CD4-positive, CD25-positive, alpha-beta regulatory T cell (primary cell): Measurements from ENCODE around the gene NALCN. TPM values are rescaled to one million over a fixed set of nuclear protein-coding genes. Genes with fewer than 3 reads are reported as not detected.

ENCODE experiments used
- ATAC-seq, 2 donors: fragments of 150-1000 bp; cut with Tn5 transposase; one replicate each; pipeline ENCODE4 v1.10.0; 2021; ENCODE audit warnings: low read depth in 2 of 2, moderate number of reproducible peaks in 2 of 2, moderate library complexity in 1 of 2
- DNase-seq, 3 donors: peaks; one replicate each; pipeline versions ENCODE4 v3.0.0 to v3.0.0-alpha.2; 2012 to 2022; ENCODE audit warnings: mixed read lengths in 1 of 3
- H3K27ac ChIP-seq: one replicate; pipeline ENCODE4 v1.7.0; 2013; ENCODE audit warnings: mild to moderate bottlenecking, low read length; ENCODE audit not compliant: insufficient read depth, poor library complexity, severe bottlenecking
- H3K27me3 ChIP-seq: one replicate; pipeline ENCODE4 v1.7.0; 2013; ENCODE audit warnings: low read length; ENCODE audit not compliant: control insufficient read depth, insufficient read depth
- H3K36me3 ChIP-seq: one replicate; pipeline ENCODE4 v1.7.0; 2013; ENCODE audit warnings: mild to moderate bottlenecking, low read length, moderate library complexity; ENCODE audit not compliant: control insufficient read depth, insufficient read depth
- H3K4me1 ChIP-seq: 2 replicates; pipeline ENCODE4 v1.7.0; 2013; ENCODE audit warnings: mild to moderate bottlenecking, low read length; ENCODE audit not compliant: insufficient read depth, control insufficient read depth, poor library complexity, severe bottlenecking
- H3K4me3 ChIP-seq: one replicate; pipeline ENCODE4 v1.7.0; 2013; ENCODE audit warnings: low read depth, mild to moderate bottlenecking, low read length, moderate library complexity
- H3K9me3 ChIP-seq, 2 experiments: 1 replicate in 1 of 2; 2 replicates in 1 of 2; pipeline ENCODE4 v1.7.0; 2013; ENCODE audit warnings: low read length in 2 of 2, mild to moderate bottlenecking in 1 of 2, moderate library complexity in 1 of 2; ENCODE audit not compliant: control insufficient read depth in 2 of 2
- H3K27ac Mint-ChIP-seq, 3 donors: one replicate each; pipeline ENCODE4 v1.8.0; 2020 to 2022; ENCODE audit warnings: mild to moderate bottlenecking in 3 of 3, mixed read lengths in 3 of 3, moderate library complexity in 2 of 3
- H3K27me3 Mint-ChIP-seq: one replicate; pipeline ENCODE4 v1.8.0; 2022; ENCODE audit warnings: mild to moderate bottlenecking, mixed read lengths
- H3K36me3 Mint-ChIP-seq: one replicate; pipeline ENCODE4 v1.8.0; 2020; ENCODE audit warnings: mixed read lengths
- H3K4me1 Mint-ChIP-seq, 4 donors: one replicate each; pipeline ENCODE4 v1.8.0; 2020 to 2022; ENCODE audit warnings: mixed read lengths in 4 of 4, mild to moderate bottlenecking in 1 of 4
- H3K4me3 Mint-ChIP-seq, 4 donors: one replicate each; pipeline ENCODE4 v1.8.0; 2020 to 2022; ENCODE audit warnings: mild to moderate bottlenecking in 4 of 4, mixed read lengths in 4 of 4, moderate library complexity in 3 of 4
- H3K9me3 Mint-ChIP-seq, 7 donors: one replicate each; pipeline ENCODE4 v1.8.0; 2020 to 2022; ENCODE audit warnings: mixed read lengths in 7 of 7, mild to moderate bottlenecking in 3 of 7, moderate library complexity in 2 of 7
- polyA plus RNA-seq, 4 donors: library from polyadenylated mRNA; unstranded; fragments of 300-500 nt; fragmentation: Illumina TruSeq; gene quantifications; one replicate each; pipeline ENCODE4 v1.2.3, GENCODE V29; 2021
- total RNA-seq: library from RNA; stranded (reverse); gene quantifications from one replicate; pipeline ENCODE4 v1.2.3, GENCODE V29; 2022

NALCN gene
- total and polyA plus RNA-seq, 5 donors from 2014 or later: not detected

- DNase-seq (no peak), ATAC-seq (no peak)
- Mint-ChIP-seq H3K36me3 (no peaks in the 10 kb centered on the region), H3K9me3 (peaks cover 0 to 2% (median 0%) of the 10 kb centered on the region in 7 donors), H3K4me1 (no peaks in the 10 kb centered on the region), H3K4me3 (no peak overlapping the region), H3K27ac (no peak overlapping the region), H3K27me3 (no peaks in the 10 kb centered on the region)
- H3K4me1 ChIP-seq: no peaks in the 10 kb centered on the region
- no peaks in the 10 kb centered on the region for H3K36me3 ChIP-seq
- no peak overlapping the region for H3K27ac ChIP-seq
- H3K4me3 ChIP-seq: no peak overlapping the region
- H3K27me3 ChIP-seq: no peaks in the 10 kb centered on the region
- no peaks in the 10 kb centered on the region for H3K9me3 ChIP-seq
Measured at GRCh38 chr13:101238555-101238954, 177.8 kb downstream of the NALCN start.

- H3K27ac Mint-ChIP-seq: no peak overlapping the region
- H3K36me3 Mint-ChIP-seq: no peaks in the 10 kb centered on the region
- no peaks in the 10 kb centered on the region for H3K27me3 Mint-ChIP-seq
- H3K4me1 ChIP-seq: no peaks in the 10 kb centered on the region
- no peaks in the 10 kb centered on the region for H3K27me3 ChIP-seq
- DNase-seq (no peak), ATAC-seq (no peak)
- no peaks in the 10 kb centered on the region for H3K36me3 ChIP-seq
- no peaks in the 10 kb centered on the region for H3K9me3 ChIP-seq
- no peak overlapping the region for H3K4me3 ChIP-seq
- H3K4me1 Mint-ChIP-seq: no peaks in the 10 kb centered on the region
- no peak overlapping the region for H3K27ac ChIP-seq
- H3K9me3 Mint-ChIP-seq: peaks cover 0 to 5% (median 0%) of the 10 kb centered on the region in 7 donors
- H3K4me3 Mint-ChIP-seq: no peak overlapping the region
Measured at GRCh38 chr13:101231751-101232428, 184.4 kb downstream of the NALCN start.

GRCh38 chr13:101230271-101230890, 185.9 kb downstream of the NALCN start:
- H3K9me3 ChIP-seq: no peaks in the 10 kb centered on the region
- no peaks in the 10 kb centered on the region for H3K4me1 Mint-ChIP-seq
- H3K27me3 Mint-ChIP-seq: no peaks in the 10 kb centered on the region
- H3K27ac Mint-ChIP-seq: no peak overlapping the region
- H3K4me3 Mint-ChIP-seq: no peak overlapping the region
- H3K27ac ChIP-seq: no peak overlapping the region
- no peaks in the 10 kb centered on the region for H3K27me3 ChIP-seq
- H3K4me1 ChIP-seq: no peaks in the 10 kb centered on the region
- H3K36me3 Mint-ChIP-seq: no peaks in the 10 kb centered on the region
- ATAC-seq (no peak), DNase-seq (no peak)
- H3K4me3 ChIP-seq: no peak overlapping the region
- H3K9me3 Mint-ChIP-seq: peaks cover 0 to 5% (median 0%) of the 10 kb centered on the region in 7 donors
- no peaks in the 10 kb centered on the region for H3K36me3 ChIP-seq

GRCh38 chr13:101219609-101220265, 196.6 kb downstream of the NALCN start:
- H3K4me3 ChIP-seq: no peak overlapping the region
- Mint-ChIP-seq H3K27me3 (no peaks in the 10 kb centered on the region), H3K36me3 (no peaks in the 10 kb centered on the region), H3K9me3 (no peaks in the 10 kb centered on the region), H3K4me3 (no peak overlapping the region), H3K27ac (no peak overlapping the region), H3K4me1 (no peaks in the 10 kb centered on the region)
- H3K4me1 ChIP-seq: no peaks in the 10 kb centered on the region
- H3K9me3 ChIP-seq: no peaks in the 10 kb centered on the region
- DNase-seq (no peak), ATAC-seq (no peak)
- H3K27me3 ChIP-seq: no peaks in the 10 kb centered on the region
- H3K36me3 ChIP-seq: no peaks in the 10 kb centered on the region
- H3K27ac ChIP-seq: no peak overlapping the region

- Mint-ChIP-seq H3K27me3 (no peaks in the 10 kb centered on the region), H3K9me3 (no peaks in the 10 kb centered on the region), H3K27ac (no peak overlapping the region)
Measured at GRCh38 chr13:101218484-101218883, 197.8 kb downstream of the NALCN start.

GRCh38 chr13:101217086-101217485, 199.2 kb downstream of the NALCN start:
- Histone ChIP-seq H3K27me3 (no peaks in the 10 kb centered on the region), H3K36me3 (no peaks in the 10 kb centered on the region), H3K4me1 (no peaks in the 10 kb centered on the region), H3K27ac (no peak overlapping the region), H3K9me3 (no peaks in the 10 kb centered on the region), H3K4me3 (no peak overlapping the region)
- Mint-ChIP-seq H3K4me1 (no peaks in the 10 kb centered on the region), H3K36me3 (no peaks in the 10 kb centered on the region), H3K27ac (no peak overlapping the region), H3K4me3 (no peak overlapping the region), H3K27me3 (no peaks in the 10 kb centered on the region), H3K9me3 (peaks cover 0 to 6% (median 0%) of the 10 kb centered on the region in 7 donors)
- DNase-seq (no peak), ATAC-seq (no peak)

More at GRCh38 chr13:101218484-101218883, 197.8 kb downstream of the NALCN start:
- H3K4me3 ChIP-seq: no peak overlapping the region
- ATAC-seq: no peak
- H3K9me3 ChIP-seq: no peaks in the 10 kb centered on the region
- Mint-ChIP-seq H3K4me3 (no peak overlapping the region), H3K4me1 (no peaks in the 10 kb centered on the region), H3K36me3 (no peaks in the 10 kb centered on the region)
- H3K36me3 ChIP-seq: no peaks in the 10 kb centered on the region
- no peak overlapping the region for H3K27ac ChIP-seq
- no peaks in the 10 kb centered on the region for H3K27me3 ChIP-seq
- no peak for DNase-seq
- H3K4me1 ChIP-seq: no peaks in the 10 kb centered on the region

GRCh38 chr13:101211261-101211660, 205.0 kb downstream of the NALCN start:
- Histone ChIP-seq H3K4me1 (no peaks in the 10 kb centered on the region), H3K9me3 (no peaks in the 10 kb centered on the region), H3K27me3 (no peaks in the 10 kb centered on the region), H3K27ac (no peak overlapping the region), H3K36me3 (no peaks in the 10 kb centered on the region), H3K4me3 (no peak overlapping the region)
- Mint-ChIP-seq H3K9me3 (peaks cover 0 to 6% (median 2%) of the 10 kb centered on the region in 7 donors), H3K4me1 (no peaks in the 10 kb centered on the region), H3K27me3 (no peaks in the 10 kb centered on the region), H3K4me3 (no peak overlapping the region), H3K36me3 (no peaks in the 10 kb centered on the region), H3K27ac (no peak overlapping the region)
- no peak for ATAC-seq
- DNase-seq: no peak
